NCI-H748 (cell line): Measurements from ENCODE around the gene PCNT.

Experiments
- DNase-seq: peaks from one replicate; lab custom pipeline; 2025; ENCODE audit not compliant: unreplicated experiment; lab: John Stamatoyannopoulos, UW

Gene PCNT

DNA sequence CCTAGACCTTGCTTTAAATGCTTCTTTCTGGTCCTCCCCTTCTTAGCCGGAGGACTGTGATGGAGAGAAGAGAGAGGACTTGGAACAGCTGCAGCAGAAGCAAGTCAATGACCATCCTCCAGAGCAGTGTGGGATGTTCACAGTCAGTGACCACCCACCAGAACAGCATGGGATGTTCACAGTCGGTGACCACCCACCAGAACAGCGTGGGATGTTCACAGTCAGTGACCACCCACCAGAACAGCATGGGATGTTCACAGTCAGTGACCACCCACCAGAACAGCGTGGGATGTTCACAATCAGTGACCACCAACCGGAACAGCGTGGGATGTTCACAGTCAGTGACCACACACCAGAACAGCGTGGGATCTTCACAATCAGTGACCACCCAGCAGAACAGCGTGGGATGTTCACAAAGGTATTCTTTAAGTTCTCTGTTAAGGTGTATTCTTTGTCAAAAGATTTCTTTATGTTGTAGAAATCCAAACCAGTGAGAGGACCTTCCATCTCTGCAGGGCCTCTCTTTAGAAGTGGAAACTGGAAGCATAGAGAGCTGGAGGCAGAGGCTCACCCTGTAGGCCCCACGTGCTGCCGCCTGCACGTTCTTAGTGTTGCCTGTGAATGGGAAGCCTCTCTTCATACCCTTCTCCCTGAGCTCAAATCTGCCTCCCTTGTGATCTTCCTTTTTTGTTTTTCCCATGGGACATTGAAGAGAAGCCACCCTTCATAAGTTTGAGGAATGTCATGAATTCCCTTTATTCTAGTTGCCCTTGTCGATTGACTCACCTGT lies 10.6 kb downstream of the PCNT start:
- no peak for DNase-seq

DNA sequence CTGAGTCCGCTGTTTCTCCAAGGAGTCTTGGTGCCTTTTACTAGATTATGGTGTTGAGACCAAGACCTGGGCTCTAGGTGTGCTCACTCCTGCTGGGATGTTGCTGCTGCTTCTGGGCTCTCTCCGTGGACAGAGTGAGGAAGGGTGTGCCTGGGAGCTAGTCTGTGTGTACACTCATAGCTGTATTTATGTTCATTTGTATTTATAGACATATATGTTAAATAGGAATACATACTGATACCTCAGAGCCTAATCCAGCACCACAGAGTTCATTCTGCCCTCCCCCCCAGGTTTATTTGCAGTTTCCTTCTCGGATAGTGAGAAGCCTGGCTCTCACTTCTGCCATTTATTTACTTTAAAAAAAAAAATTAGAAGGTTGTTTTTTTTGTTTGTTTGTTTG lies 12.6 kb downstream of the PCNT start:
- no peak for DNase-seq

DNA sequence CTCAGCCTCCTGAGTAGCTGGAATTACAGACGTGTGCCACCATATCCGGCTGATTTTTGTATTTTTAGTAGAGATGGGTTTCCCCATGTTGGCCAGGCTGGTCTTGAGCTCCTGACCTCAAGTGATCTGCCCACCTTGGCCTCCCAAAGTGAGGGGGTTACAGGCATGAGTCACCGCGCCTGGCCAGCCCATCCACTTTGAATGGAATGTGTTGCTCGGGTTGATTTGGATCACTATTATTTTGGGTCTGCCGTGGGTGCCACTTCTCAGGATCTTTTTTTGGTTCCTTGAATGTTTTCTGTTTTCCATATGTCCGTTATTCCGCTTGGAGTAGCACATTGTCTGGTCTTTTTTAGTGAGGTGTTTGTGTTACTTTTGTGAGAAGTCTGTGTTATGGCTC lies 17.0 kb downstream of the PCNT start:
- DNase-seq = no peak

GRCh38 chr21:46344219-46344915 lies 20.4 kb downstream of the PCNT start:
- no peak for DNase-seq

DNA sequence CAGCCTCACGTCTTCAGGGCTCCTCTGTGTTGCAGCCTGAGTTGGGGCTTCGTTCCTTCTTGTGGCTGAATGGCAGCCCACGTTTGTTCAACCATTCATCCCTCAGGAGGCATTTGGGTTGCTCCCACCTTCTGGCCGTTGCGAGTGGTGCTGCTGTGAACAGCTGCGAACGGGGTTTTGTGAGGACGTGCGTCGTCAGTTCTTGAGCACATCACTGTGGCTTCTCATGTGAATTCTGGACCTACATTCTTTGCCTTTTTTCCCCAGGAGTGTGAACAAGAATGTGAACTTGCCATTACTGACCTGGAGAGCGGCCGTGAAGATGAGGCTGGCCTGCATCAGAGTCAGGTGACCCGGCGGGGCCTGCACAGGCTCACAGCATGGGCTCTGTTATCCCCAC lies 21.9 kb downstream of the PCNT start:
- no peak for DNase-seq

- no peak for DNase-seq
These were observed 22.6 kb downstream of the PCNT start for GRCh38 chr21:46346296-46347202.

DNA sequence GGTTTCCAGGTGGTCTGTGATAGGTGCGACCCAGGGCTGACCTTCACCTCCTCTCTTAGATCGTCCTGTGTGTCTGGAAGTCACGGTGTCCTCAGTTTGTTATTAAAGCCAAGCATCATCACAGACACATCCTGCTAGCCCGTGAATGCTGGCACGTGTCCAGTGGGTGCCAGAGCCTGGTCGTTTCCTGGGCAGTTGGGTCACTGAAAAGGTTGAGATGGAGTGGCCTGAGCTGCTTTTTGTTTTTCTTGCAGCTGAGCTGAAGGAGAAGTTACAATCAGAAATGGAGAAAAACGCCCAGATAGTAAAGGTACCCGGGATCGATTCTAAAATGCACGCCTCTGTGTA lies 23.2 kb downstream of the PCNT start:
- no peak for DNase-seq

DNA sequence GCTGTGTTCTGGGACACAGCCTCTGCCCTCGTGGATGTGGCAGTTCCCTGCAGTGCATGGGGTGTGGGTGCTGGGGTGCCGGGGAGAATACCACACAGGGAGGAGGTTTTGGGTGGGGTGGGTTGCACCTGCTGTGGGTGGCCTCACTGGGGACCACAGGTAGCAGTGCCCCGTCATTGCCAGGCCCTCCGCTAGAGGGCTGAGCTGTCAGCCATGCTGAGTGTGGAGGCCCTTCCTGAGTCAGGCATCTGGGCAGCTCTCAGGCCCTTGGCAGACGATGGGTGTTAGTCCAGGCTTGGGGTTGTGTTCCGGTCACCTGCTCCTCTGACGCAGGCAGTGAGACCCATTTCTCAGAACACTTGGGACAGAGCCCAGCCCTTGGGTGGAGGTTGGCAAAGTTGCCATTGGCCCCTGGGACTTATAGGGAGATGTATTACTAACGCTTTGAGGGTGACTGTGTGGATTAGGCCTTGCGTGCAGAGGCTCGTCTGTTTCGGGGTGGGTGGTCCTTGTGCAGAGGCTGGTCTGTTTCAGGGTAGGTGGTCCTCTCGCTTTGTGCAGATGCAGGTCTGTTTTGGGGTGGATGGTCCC lies 23.9 kb downstream of the PCNT start:
- no peak for DNase-seq

GRCh38 chr21:46349134-46349760 lies 25.3 kb downstream of the PCNT start:
- no peak for DNase-seq

DNA sequence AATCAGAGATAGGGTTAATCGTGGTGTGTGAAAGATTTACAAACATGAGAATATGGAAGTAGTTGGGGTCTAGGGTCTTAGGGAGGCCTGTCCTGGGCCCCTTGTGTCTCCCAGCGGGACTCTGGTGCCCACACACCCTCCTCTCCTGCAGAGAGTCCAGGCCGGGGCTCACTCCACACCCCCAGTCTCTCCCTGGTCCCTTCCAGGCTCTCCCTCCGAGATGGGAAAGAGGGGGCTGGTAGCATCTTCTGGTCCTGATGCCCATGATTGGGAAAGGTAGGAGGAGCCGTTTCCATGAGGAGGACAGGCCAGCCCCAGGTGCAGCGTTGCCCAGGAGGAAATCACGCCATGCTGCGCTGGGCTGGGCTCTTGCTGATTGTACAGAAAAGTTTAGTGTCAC lies 26.6 kb downstream of the PCNT start:
- no peak for DNase-seq

DNA sequence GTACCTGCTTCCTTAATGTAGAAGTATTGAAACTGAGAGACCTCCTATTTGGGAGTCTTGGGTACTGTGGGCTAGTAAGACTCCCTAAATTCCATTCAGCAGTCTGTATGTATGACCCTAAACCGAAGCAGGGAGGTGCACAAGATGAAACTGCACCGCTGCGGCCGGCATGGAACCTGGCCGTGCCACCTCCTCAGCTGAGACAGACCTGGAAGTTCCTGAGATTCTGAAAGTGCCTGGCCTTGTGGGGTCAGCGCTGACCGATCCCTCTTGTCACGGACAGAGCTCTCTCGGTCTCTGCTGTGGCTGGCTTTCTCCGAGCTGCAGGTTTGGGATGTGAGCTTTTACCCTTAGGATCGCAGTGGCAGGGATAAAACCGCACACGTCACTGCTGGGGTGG lies 27.0 kb downstream of the PCNT start:
- no peak for DNase-seq

DNA sequence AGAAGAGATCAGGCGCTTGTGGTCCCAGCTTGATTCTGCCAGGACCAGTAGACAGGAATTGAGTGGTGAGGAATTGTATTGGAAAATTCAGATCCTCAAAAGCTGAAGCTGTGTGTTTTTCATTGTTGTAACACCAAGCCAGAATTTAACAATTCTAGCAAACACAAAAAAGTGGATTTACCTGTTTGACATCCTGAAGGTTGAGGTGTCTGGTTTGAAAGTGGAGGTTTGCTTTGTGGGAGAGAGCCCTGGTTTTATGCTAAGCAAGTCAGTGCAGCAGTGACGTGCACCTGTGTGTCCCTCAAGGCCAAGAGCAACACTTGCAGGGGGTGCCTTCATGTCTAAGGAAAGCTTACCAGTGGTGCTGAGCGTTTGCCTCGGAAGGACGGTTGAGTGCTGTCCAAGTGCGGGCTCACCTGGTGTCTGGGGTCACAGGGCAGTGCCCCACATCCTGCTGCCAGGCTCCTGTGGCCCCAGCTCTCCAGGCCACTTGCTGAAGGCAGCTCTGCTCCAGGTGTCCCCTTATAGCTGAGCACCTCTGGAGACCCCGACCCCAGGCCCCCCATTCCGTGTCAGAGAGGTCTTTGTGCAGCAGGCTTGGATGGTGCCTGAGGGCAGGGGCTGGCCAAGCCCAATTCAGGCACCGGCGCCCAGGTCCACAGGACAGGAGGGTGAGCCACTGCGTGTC lies 27.7 kb downstream of the PCNT start:
- DNase-seq = no peak

DNA sequence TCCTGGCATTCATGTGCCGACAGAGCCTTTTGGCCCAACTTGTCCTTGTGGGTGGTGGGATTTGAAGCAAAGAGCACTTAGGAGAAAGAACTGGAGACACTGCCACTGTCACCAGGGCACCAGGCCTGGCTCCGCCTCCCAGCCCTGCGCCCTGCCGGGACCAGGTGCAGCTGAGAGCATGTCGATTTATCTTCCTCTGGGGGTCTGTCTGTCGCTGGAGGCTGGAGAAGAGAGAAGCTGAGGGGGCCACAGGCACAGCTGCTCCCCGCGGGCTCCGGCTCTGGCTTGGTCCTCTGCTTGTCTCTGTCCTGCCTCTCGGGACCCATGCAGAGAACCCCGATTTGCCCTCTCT lies 28.2 kb downstream of the PCNT start:
- DNase-seq = no peak

- DNase-seq = no peak
These were observed 29.0 kb downstream of the PCNT start for GRCh38 chr21:46352913-46353312.

GRCh38 chr21:46354046-46354445 lies 30.1 kb downstream of the PCNT start:
- DNase-seq = no peak

- no peak for DNase-seq
These were observed 30.6 kb downstream of the PCNT start for GRCh38 chr21:46354518-46354917.

- DNase-seq = no peak
These were observed 31.4 kb downstream of the PCNT start for GRCh38 chr21:46355161-46356004.

- DNase-seq = no peak
These were observed 32.0 kb downstream of the PCNT start for GRCh38 chr21:46356005-46356338.

GRCh38 chr21:46356494-46357334 lies 32.8 kb downstream of the PCNT start:
- DNase-seq = no peak
